Gastrocnemius medialis (tissue), 4 donors: ENCODE data around the gene SAMHD1.

ENCODE experiments used
- CTCF ChIP-seq, 5 experiments: fragments of 450-650 bp in 3 of 5; fragments of 200-600 bp in 2 of 5; sonication (generic) in 2 of 5; IDR thresholded peaks in 4 of 5; conservative IDR thresholded peaks in 1 of 5; 1 replicate in 4 of 5; 2 replicates in 1 of 5; pipeline ENCODE4 v1.5.1; 2016 to 2019; ENCODE audit warnings: antibody characterized with exemption in 5 of 5, mild to moderate bottlenecking in 3 of 5, moderate library complexity in 3 of 5
- POLR2A ChIP-seq, 2 donors: fragments of 450-650 bp; IDR thresholded peaks; one replicate each; pipeline ENCODE4 v1.6.1; 2017; ENCODE audit warnings: antibody characterized with exemption in 2 of 2, mild to moderate bottlenecking in 2 of 2, moderate library complexity in 2 of 2

DNA sequence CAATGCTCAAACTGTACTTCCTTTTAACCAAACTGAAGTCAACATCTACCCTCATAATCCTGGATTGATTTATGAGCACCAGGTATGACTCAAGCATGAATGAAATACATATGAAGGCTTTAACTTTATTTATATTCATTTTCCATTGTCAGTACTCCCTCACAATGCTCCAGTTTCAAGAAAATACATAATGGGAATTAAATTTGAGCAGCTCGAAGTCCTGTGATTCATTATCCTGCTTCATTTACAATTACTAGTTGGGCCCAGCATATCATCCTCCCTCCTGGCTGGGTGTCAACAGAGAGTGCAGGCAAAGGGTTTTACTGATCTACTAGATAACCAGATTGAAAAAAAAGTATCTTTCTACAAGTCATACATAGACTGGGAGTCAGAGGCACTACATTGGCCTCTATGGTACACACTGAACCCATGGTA lies 10.1 kb downstream of the SAMHD1 start:
- TF ChIP-seq CTCF (IDR thresholded peaks at IDR 0.05 in 4 of 5, conservative IDR thresholded peaks at IDR 0.05 in 1 of 5) (no peak), POLR2A (IDR thresholded peaks at IDR 0.05) (no peak)
